NOMO-1 (cell line): ENCODE measurements around the gene IMP4.

Source experiments
- DNase-seq, 2 experiments: peaks; one replicate each; lab custom pipeline; 2025; ENCODE audit not compliant: unreplicated experiment in 2 of 2; lab: John Stamatoyannopoulos, UW

IMP4 gene

DNA sequence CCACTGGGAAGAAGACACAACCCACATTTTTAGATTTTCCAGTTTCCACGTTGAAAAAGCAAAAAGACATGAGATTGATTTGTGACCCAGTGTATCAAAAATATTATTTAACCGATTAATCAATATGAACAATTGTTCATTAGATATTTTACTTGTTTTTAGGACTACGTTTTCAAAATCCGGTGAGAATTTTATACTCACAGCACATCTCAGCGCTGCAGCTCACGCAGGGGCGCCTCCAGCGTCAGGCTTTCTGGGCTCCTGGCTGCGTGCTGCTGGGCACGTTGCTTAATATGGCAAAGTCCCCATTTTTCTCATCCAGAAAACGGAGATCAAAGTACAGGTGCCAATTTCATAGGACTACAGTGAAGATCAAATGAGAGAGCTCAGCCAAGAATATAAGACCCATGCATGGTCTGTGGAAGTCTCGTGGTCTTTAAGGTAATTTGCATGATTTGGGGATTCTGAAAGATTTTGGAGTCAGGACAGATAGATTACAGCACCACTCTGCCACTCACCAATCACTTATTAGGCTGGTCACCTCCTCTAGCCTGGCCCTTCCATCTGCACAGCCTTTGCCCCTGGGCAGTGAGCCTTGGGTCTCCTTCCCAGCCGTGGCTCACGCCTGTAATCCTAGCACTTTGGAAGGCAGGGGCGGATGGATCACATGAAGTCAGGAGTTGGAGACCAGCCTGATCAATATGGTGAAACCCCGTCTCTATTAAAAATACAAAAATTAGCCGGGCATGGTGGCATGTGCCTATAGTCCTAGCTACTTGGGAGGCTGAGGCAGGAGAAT lies 49.4 kb downstream of the IMP4 start:
- no peak for DNase-seq

DNA sequence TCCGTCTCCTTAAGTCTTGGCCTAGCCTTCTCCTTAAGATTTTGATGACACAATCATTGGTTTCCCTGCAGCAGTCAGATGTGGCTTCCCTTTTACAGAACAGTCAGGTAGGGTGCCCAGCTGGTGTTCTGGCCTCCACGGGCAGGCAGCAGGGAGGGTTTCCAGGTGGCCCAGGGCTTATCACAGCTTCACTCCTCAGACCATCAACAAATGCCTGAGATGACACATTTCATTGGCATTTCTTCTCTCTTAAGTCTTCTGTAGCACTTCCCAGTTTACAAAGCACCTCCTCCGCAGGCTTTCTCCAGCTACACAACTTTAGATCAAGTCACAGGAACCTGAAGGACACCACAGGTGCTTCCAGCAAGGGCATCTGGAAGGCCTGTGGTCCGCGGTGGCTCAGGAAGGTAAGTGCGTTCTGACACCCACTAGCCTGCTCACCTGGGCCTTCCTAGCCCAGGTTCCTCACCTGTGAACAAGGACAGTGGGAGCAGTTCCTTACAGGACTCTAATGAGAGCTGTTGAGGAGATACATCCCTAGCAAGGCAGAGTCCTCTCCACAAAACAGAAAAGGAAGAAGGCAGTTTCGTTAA lies 50.7 kb downstream of the IMP4 start:
- no peak for DNase-seq
